ENCODE data around the gene PLCB2. TPM values are rescaled to one million over a fixed set of nuclear protein-coding genes. Genes with fewer than 3 reads are reported as not detected.

Gene PLCB2
- total RNA-seq, 1 donor: 0.27 TPM

DNA sequence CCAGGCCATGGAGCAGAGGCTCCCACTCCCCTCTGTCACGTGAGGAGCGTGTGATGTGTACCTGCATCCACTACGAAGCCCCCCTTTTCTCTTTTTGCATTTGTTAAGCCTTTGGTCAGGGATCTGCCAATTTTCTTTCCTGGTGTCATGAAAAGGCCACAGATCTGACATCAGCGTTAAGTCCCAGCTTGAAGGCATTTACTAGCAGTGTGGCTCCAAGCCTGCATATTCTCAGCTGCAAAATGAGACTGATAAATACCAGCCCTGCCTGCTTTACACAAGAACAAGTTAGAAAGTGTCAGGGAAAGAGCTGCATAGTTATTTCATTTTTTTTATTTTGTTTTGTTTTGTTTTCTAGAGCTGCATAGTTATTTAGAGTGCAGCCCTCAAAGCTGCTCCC is 22.6 kb downstream of the PLCB2 start:
- peak; percentile 48 for DNase-seq (ENCODE audit: low read depth)
- TF ChIP-seq, protein P1, sequence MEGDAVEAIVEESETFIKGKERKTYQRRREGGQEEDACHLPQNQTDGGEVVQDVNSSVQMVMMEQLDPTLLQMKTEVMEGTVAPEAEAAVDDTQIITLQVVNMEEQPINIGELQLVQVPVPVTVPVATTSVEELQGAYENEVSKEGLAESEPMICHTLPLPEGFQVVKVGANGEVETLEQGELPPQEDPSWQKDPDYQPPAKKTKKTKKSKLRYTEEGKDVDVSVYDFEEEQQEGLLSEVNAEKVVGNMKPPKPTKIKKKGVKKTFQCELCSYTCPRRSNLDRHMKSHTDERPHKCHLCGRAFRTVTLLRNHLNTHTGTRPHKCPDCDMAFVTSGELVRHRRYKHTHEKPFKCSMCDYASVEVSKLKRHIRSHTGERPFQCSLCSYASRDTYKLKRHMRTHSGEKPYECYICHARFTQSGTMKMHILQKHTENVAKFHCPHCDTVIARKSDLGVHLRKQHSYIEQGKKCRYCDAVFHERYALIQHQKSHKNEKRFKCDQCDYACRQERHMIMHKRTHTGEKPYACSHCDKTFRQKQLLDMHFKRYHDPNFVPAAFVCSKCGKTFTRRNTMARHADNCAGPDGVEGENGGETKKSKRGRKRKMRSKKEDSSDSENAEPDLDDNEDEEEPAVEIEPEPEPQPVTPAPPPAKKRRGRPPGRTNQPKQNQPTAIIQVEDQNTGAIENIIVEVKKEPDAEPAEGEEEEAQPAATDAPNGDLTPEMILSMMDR (IDR thresholded peaks at IDR 0.05; ENCODE audit: insufficient read depth, low read length): no peak
- H3K4me3 ChIP-seq (ENCODE audit: low read depth, low read length): no peak overlapping the region

DNA sequence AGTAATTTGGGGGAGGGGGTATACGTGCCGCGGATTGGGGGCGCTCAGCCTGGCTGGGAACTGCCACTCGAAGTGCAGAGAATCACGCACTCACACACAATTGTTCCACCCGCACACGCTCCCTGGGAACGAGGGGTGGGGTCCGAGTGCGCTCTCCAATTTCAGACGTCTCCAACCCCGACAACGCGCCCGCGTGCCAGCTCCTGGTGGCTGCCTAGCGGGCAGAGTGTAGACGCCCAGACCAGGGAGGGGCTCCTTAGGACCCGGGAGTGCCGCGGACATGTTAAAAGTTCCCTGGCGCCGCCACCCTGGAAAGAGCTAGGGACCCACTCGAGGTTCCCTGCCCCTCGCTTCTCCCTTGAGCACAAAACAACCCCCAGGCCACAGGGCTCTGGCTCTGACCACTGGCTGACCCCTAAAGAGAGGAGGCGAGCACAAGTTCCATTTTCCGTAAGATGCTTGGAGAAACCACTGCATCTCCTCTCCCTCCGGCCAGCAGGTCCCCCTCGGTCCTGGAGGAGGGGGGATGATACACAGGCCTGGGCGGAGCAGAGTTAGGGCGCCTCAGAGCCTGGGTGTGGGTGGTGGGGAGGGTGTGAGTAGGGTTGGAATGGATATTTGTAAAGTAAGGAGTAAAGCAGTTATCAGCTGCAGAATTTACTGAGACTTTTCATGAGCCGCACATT is 24.0 kb downstream of the PLCB2 start:
- DNase-seq (ENCODE audit: low read depth): no peak
- H3K4me3 ChIP-seq (ENCODE audit: low read depth, low read length): no peak overlapping the region
- TF ChIP-seq, protein P1 (IDR thresholded peaks at IDR 0.05; ENCODE audit: insufficient read depth, low read length): no peak

DNA sequence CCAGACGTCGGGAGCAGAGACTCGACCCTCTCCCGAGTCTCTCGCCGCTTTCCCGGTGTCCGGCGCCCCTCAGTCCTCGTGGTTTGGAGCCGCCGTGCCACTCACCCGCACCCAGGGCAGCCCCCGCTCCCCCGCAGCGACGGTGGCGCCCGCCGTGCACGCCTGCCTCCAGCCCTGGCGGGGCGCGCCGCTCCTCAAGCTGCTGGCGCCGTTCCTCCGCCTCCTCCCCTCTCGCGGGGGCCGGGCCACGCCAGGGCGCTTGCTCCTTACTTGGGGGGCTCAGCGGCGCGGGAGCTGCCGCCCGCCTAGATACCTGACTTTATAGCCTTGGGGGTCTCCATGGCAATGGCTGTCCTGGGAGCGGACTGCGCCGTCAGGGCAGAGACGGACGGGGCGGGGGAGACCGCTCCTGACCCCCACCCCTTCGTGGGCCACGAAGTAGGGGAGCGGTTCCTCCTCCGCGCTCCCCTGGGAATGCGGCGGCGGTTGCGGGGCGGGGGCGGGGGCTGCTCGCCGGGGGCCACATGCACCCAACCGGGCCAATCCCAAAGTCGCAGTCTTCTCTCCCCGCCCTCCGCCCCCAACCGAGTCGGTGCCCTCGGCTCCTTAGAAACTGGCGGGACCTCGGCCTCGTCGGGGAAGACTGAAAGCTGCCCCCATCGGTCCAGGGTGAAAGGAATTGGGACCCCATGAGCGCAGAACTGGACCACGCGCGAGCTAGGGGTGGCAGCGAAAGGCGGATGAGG is 24.7 kb downstream of the PLCB2 start, which contains the start of gene ANKRD63:
ANKRD63 (minus strand) TSS at position 196 of the 746 bp plus-strand sequence. CDS start 478 bp downstream, outside the sequence.
- TF ChIP-seq, protein P1 (IDR thresholded peaks at IDR 0.05; ENCODE audit: insufficient read depth, low read length): no peak

DNA sequence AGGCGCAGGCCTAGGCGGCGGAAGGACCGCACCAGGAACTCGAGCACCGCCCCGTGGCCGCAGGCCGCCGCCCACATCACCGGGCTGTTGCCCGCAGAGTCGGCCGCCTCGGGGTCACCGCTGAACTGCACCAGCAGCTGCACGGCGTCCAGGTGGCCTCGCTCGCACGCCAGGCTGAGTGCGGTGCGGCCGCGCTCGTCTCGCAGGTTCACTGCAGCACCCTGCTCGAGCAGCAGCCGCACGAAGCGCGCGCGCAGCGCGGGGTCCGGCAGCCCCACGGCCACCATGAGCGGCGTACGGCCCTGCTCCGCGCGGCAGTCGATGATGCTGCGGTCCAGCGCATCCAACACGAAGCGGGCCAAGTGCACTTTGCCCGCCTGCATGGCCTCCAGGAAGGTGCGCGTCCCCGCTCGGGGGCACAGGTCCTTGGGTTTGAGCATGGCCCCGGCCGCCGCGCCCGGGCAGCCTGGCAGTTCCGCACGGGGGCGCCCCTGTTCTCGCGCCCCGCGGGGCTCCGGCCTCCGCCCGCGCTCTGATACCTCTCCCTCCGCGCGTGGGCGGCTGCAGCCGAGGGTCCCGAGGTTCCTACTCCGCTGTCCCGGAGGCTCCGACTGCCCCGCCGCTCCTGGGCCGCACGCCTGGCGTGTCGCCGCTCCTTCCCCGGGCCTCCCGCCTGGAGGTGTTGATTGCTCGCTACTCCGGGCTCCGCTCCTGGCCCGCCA is 25.4 kb downstream of the PLCB2 start:
- TF ChIP-seq, protein P1 (IDR thresholded peaks at IDR 0.05; ENCODE audit: insufficient read depth, low read length): no peak
- peak overlapping the region; percentile 37 for H3K4me3 ChIP-seq (ENCODE audit: low read depth, low read length)
- DNase-seq (ENCODE audit: low read depth): no peak

More for the DNA sequence above, 24.7 kb downstream of the PLCB2 start, which contains the start of gene ANKRD63:
- DNase-seq (ENCODE audit: low read depth): no peak
- peak within 1 kb of the TSS; percentile 37 for H3K4me3 ChIP-seq (ENCODE audit: low read depth, low read length)

DNA sequence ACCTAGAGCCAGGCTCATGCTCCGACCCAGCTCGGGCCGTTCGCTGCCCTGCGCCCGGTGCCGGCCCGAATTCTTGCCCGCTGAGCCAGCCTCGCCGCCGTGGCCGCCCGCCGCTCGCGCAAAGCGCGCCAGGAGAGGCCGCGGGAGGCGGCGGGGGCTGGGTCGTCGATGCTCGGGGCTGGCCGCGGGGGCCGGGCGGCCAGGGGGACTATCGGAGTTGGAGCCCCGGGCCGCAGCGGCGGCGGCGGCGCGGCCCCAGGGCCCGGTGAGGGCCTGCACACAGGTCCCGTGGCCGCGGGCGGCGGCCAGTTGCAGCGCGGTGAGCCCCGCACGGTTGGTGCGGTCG is 26.0 kb downstream of the PLCB2 start:
- no peak for DNase-seq (ENCODE audit: low read depth)
- TF ChIP-seq, protein P1 (IDR thresholded peaks at IDR 0.05; ENCODE audit: insufficient read depth, low read length): no peak
- no peak overlapping the region for H3K4me3 ChIP-seq (ENCODE audit: low read depth, low read length)

DNA sequence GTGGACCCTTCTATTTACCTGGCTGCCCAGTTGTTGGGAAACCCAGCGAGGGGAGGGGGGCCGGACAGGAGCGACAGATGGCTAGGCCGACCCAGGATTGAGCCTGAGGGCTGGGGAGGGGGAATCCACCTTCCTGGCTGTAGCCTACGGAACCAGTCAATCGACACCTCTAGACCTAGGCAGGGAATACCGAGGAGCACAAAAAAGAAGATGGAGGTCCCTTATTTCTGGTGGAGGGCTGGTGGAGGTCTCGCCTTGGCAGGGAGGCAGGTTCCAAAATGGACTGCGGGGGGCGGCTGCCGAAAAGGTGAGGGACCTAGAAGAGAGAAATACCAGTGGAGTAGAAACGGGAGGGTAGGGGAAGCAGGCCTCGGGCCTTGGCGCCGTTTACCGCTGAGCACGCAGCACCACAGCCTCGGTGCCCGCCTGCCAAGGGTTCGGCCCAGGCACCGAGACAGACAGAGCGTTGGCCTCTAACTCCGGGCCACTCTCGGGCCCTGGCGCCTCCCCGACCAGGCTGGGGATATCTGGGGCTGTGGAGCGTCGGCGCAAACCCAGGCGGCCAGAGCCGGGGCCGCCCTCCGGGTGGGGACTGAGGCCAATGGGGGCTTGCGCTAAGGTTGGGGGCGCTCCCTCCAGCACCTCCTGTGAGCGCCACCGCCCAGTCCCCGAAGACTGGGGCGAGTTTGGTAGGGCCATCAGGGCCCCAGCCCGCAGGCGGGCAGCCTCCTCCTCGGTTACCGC is 26.5 kb downstream of the PLCB2 start:
- TF ChIP-seq, protein P1 (IDR thresholded peaks at IDR 0.05; ENCODE audit: insufficient read depth, low read length): no peak
- no peak for DNase-seq (ENCODE audit: low read depth)
- H3K4me3 ChIP-seq (ENCODE audit: low read depth, low read length): no peak overlapping the region
